ENCODE data around the gene GLCCI1. TPM values are rescaled to one million over a fixed set of nuclear protein-coding genes. Genes with fewer than 3 reads are reported as not detected.

The GLCCI1 gene
- total RNA-seq, 1 experiment from 2014 or later = 0.76 TPM

- no peak overlapping the region for H3K4me3 ChIP-seq
- H3K36me3 ChIP-seq = no peaks in the 10 kb centered on the region
- DNase-seq = no peak
- H3K27me3 ChIP-seq = no peaks in the 10 kb centered on the region
- H3K9me3 ChIP-seq = no peaks in the 10 kb centered on the region
These were observed 157.3 kb downstream of the GLCCI1 start for GRCh38 chr7:8125680-8126444.

- no peaks in the 10 kb centered on the region for H3K27me3 ChIP-seq
- H3K4me3 ChIP-seq = no peak overlapping the region
- H3K9me3 ChIP-seq = no peaks in the 10 kb centered on the region
- DNase-seq = no peak
- H3K36me3 ChIP-seq = no peaks in the 10 kb centered on the region
These were observed 158.1 kb downstream of the GLCCI1 start for GRCh38 chr7:8126601-8127167.

- DNase-seq = no peak
- H3K9me3 ChIP-seq = no peaks in the 10 kb centered on the region
- no peak overlapping the region for H3K4me3 ChIP-seq
- H3K36me3 ChIP-seq = no peaks in the 10 kb centered on the region
- H3K27me3 ChIP-seq = no peaks in the 10 kb centered on the region
These were observed 160.1 kb downstream of the GLCCI1 start for GRCh38 chr7:8128449-8129317.

- Histone ChIP-seq H3K4me3 (no peak overlapping the region), H3K36me3 (no peaks in the 10 kb centered on the region), H3K9me3 (no peaks in the 10 kb centered on the region), H3K27me3 (no peaks in the 10 kb centered on the region)
- no peak for DNase-seq
These were observed 160.7 kb downstream of the GLCCI1 start for GRCh38 chr7:8129318-8129659.

- no peak for DNase-seq
- no peaks in the 10 kb centered on the region for H3K36me3 ChIP-seq
- H3K4me3 ChIP-seq = no peak overlapping the region
- no peaks in the 10 kb centered on the region for H3K9me3 ChIP-seq
- no peaks in the 10 kb centered on the region for H3K27me3 ChIP-seq
These were observed 162.1 kb downstream of the GLCCI1 start for GRCh38 chr7:8130663-8131062.

GRCh38 chr7:8131694-8132605 is 163.4 kb downstream of the GLCCI1 start:
- H3K27me3 ChIP-seq = no peaks in the 10 kb centered on the region
- no peak overlapping the region for H3K4me3 ChIP-seq

GRCh38 chr7:8133188-8133848 is 164.7 kb downstream of the GLCCI1 start:
- no peaks in the 10 kb centered on the region for H3K9me3 ChIP-seq
- no peak for DNase-seq
- no peaks in the 10 kb centered on the region for H3K36me3 ChIP-seq
- no peaks in the 10 kb centered on the region for H3K27me3 ChIP-seq
- H3K4me3 ChIP-seq = no peak overlapping the region

More at GRCh38 chr7:8131694-8132605, 163.4 kb downstream of the GLCCI1 start:
- H3K9me3 ChIP-seq = no peaks in the 10 kb centered on the region
- no peak for DNase-seq
- no peaks in the 10 kb centered on the region for H3K36me3 ChIP-seq

- no peak for DNase-seq
- H3K27me3 ChIP-seq = no peaks in the 10 kb centered on the region
- no peak overlapping the region for H3K4me3 ChIP-seq
- H3K9me3 ChIP-seq = no peaks in the 10 kb centered on the region
- no peaks in the 10 kb centered on the region for H3K36me3 ChIP-seq
These were observed 165.6 kb downstream of the GLCCI1 start for GRCh38 chr7:8134089-8134733.

- Histone ChIP-seq H3K4me3 (no peak overlapping the region), H3K36me3 (no peaks in the 10 kb centered on the region), H3K27me3 (no peaks in the 10 kb centered on the region), H3K9me3 (no peaks in the 10 kb centered on the region)
- DNase-seq = no peak
These were observed 166.8 kb downstream of the GLCCI1 start for GRCh38 chr7:8135417-8135816.

GRCh38 chr7:8136051-8136730 is 167.6 kb downstream of the GLCCI1 start:
- DNase-seq = no peak
- H3K4me3 ChIP-seq = no peak overlapping the region
- no peaks in the 10 kb centered on the region for H3K36me3 ChIP-seq
- no peaks in the 10 kb centered on the region for H3K9me3 ChIP-seq
- no peaks in the 10 kb centered on the region for H3K27me3 ChIP-seq
